PC-3 (cell line): ENCODE results near the gene BHLHA15. TPM values are rescaled to one million over a fixed set of nuclear protein-coding genes. Genes with fewer than 3 reads are reported as not detected.

Experiments
- ATAC-seq: fragments of 200-7000 bp; cut with Tn5 transposase; 2 replicates; pipeline ENCODE4 v1.9.1; 2020; ENCODE audit warnings: mild to moderate bottlenecking, moderate library complexity
- BruUV-seq: library from RNA; stranded (reverse); fragments of 400-500 nt; replicated peaks from 2 replicates; lab custom pipeline; 2021; lab: Mats Ljungman, UMichigan
- CTCF ChIA-PET: fragments of 300-600 bp; sonication (Branson Sonifier 250); formaldehyde crosslinking; loops from one replicate; lab custom pipeline; 2022; ENCODE audit warnings: antibody characterized with exemption; lab: Charles Lee
- POLR2A ChIA-PET: fragments of 300-600 bp; sonication (Branson Sonifier 250); formaldehyde crosslinking; loops from one replicate; lab custom pipeline; 2022; ENCODE audit warnings: antibody characterized with exemption; ENCODE audit not compliant: unreplicated experiment; lab: Charles Lee
- DNase-seq: peaks from one replicate; pipeline ENCODE4 v3.0.0-alpha.2; 2015
- H2AFZ ChIP-seq: fragments of 300-600 bp; sonication (generic); 2 replicates; pipeline ENCODE4 v1.6.0; 2016; ENCODE audit warnings: antibody characterized with exemption, low read length
- H3F3A ChIP-seq: fragments of 300-600 bp; sonication (generic); one replicate; pipeline ENCODE4 v1.6.0; 2017; ENCODE audit warnings: antibody characterized with exemption, low read length, control low read depth, mild to moderate bottlenecking; ENCODE audit not compliant: unreplicated experiment
- H3K27ac ChIP-seq: fragments of 300-600 bp; sonication (generic); 2 replicates; pipeline ENCODE4 v1.5.1; 2016; ENCODE audit warnings: mild to moderate bottlenecking, low read length
- H3K27me3 ChIP-seq: fragments of 300-600 bp; sonication (generic); 2 replicates; pipeline ENCODE4 v1.6.1; 2016; ENCODE audit warnings: low read length, mixed read lengths
- H3K36me3 ChIP-seq: fragments of 300-600 bp; sonication (generic); 2 replicates; pipeline ENCODE4 v1.6.1; 2016; ENCODE audit warnings: low read depth, mixed run types, low read length, mixed read lengths
- H3K4me1 ChIP-seq: fragments of 300-600 bp; sonication (generic); 2 replicates; pipeline ENCODE4 v1.5.1; 2016; ENCODE audit warnings: low read length; ENCODE audit not compliant: insufficient read depth
- H3K4me2 ChIP-seq: fragments of 300-600 bp; sonication (generic); 2 replicates; pipeline ENCODE4 v1.6.0; 2016; ENCODE audit warnings: low read length
- H3K4me3 ChIP-seq: fragments of 300-600 bp; sonication (generic); 2 replicates; pipeline ENCODE4 v1.5.1; 2016; ENCODE audit warnings: mild to moderate bottlenecking, low read length, mixed read lengths
- H3K79me2 ChIP-seq: fragments of 300-600 bp; sonication (generic); 2 replicates; pipeline ENCODE4 v1.6.1; 2017; ENCODE audit warnings: low read length, mixed read lengths
- H3K9ac ChIP-seq: fragments of 300-600 bp; sonication (generic); 2 replicates; pipeline ENCODE4 v1.6.0; 2016; ENCODE audit warnings: mild to moderate bottlenecking, low read length
- H3K9me2 ChIP-seq: fragments of 300-600 bp; sonication (generic); replicated peaks from 2 replicates; pipeline ENCODE4 v1.6.1; 2016; ENCODE audit warnings: mixed run types, low read length, mixed read lengths
- H3K9me3 ChIP-seq: fragments of 300-600 bp; sonication (generic); 2 replicates; pipeline ENCODE4 v1.6.1; 2016; ENCODE audit warnings: low read length, mixed read lengths
- H4K20me1 ChIP-seq: fragments of 300-600 bp; sonication (generic); 2 replicates; pipeline ENCODE4 v1.6.1; 2016; ENCODE audit warnings: low read length, mixed read lengths
- EZH2 ChIP-seq: fragments of 300-600 bp; sonication (generic); IDR thresholded peaks from one replicate; pipeline ENCODE4 v1.6.1; 2017; ENCODE audit warnings: antibody characterized with exemption, mild to moderate bottlenecking, low read length; ENCODE audit not compliant: unreplicated experiment
- EZH2phosphoT487 ChIP-seq: fragments of 300-600 bp; sonication (generic); IDR thresholded peaks from 2 replicates; pipeline ENCODE4 v1.6.1; 2018; ENCODE audit warnings: mild to moderate bottlenecking, antibody characterized with exemption, low read length, borderline replicate concordance
- intact Hi-C: fragments of 100-400 bp; cut with micrococcal nuclease; formaldehyde crosslinking; loops from 2 replicates; pipeline ENCODE4 v1.9.0; 2023
- total RNA-seq: library from RNA; depleted of rRNA; stranded (reverse); fragments of >200 nt; gene quantifications from 2 replicates; pipeline ENCODE4 v1.2.3, GENCODE V29; 2014
- TF ChIP-seq, protein P1 (sequence below): fragments of 300-600 bp; sonication (generic); conservative IDR thresholded peaks from 2 replicates; pipeline ENCODE4 v1.5.1; 2017; ENCODE audit warnings: antibody characterized with exemption, low read depth, mild to moderate bottlenecking, low read length

The BHLHA15 gene
- total RNA-seq, 1 experiment from 2014 or later: 12.0 TPM

DNA sequence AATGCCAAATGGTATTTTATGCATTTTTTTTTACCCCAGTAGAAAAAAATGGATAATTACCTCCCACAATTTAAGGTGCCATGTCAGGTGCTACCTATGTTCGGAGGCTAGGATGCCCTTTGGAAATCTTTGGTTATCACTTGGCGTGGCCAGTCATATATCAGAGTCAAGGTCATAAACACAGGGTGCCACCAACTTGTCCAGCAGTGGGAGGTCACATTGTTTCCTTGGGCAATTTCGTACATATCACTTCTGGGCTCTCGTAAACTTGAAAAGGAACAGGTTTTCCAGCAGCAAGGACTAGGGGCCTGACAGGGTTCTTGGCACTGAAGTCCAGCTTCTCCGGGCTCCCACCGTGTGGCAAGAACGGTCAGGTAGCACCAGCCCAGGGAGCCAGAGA, 48.0 kb upstream of the BHLHA15 start:
- DNase-seq: peak; percentile 18
- no peaks in the 10 kb centered on the region for H4K20me1 ChIP-seq
- POLR2A ChIA-PET: no interaction called here
- no peak overlapping the region; the same call in 1 of the 2 replicates for H2AFZ ChIP-seq
- no peaks in the 10 kb centered on the region for H3K9me2 ChIP-seq
- no peaks in the 10 kb centered on the region for H3K36me3 ChIP-seq
- CTCF ChIA-PET: interaction anchor here (1.2 to 5.8 kb wide), 2 partner anchors 44 to 141 kb away, joined by 4 to 72 read pairs; no protein-coding TSS in a partner anchor
- BruUV-seq: TSS peak; percentile 46
- intact Hi-C loops: loop anchor here (5.0 to 10.0 kb wide), 2 partner anchors 191 to 318 kb away; no protein-coding TSS in a partner anchor
- H3K4me3 ChIP-seq: peak overlapping the region; percentile 52
- peaks cover 22% of the 10 kb centered on the region for H3K4me1 ChIP-seq
- no peak for ATAC-seq
- H3K9me3 ChIP-seq: no peaks in the 10 kb centered on the region
- peaks cover 6% of the 10 kb centered on the region; the same call in 1 of the 2 replicates for H3K79me2 ChIP-seq
- TF ChIP-seq EZH2: no peak
- TF ChIP-seq, protein P1, sequence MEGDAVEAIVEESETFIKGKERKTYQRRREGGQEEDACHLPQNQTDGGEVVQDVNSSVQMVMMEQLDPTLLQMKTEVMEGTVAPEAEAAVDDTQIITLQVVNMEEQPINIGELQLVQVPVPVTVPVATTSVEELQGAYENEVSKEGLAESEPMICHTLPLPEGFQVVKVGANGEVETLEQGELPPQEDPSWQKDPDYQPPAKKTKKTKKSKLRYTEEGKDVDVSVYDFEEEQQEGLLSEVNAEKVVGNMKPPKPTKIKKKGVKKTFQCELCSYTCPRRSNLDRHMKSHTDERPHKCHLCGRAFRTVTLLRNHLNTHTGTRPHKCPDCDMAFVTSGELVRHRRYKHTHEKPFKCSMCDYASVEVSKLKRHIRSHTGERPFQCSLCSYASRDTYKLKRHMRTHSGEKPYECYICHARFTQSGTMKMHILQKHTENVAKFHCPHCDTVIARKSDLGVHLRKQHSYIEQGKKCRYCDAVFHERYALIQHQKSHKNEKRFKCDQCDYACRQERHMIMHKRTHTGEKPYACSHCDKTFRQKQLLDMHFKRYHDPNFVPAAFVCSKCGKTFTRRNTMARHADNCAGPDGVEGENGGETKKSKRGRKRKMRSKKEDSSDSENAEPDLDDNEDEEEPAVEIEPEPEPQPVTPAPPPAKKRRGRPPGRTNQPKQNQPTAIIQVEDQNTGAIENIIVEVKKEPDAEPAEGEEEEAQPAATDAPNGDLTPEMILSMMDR: no peak
- no peak for TF ChIP-seq EZH2phosphoT487
- no peaks in the 10 kb centered on the region for H3F3A ChIP-seq
- H3K27ac ChIP-seq: peak overlapping the region; percentile 92
- no peaks in the 10 kb centered on the region for H3K27me3 ChIP-seq
- H3K9ac ChIP-seq: peak overlapping the region; percentile 62
- H3K4me2 ChIP-seq: peak overlapping the region; percentile 82

DNA sequence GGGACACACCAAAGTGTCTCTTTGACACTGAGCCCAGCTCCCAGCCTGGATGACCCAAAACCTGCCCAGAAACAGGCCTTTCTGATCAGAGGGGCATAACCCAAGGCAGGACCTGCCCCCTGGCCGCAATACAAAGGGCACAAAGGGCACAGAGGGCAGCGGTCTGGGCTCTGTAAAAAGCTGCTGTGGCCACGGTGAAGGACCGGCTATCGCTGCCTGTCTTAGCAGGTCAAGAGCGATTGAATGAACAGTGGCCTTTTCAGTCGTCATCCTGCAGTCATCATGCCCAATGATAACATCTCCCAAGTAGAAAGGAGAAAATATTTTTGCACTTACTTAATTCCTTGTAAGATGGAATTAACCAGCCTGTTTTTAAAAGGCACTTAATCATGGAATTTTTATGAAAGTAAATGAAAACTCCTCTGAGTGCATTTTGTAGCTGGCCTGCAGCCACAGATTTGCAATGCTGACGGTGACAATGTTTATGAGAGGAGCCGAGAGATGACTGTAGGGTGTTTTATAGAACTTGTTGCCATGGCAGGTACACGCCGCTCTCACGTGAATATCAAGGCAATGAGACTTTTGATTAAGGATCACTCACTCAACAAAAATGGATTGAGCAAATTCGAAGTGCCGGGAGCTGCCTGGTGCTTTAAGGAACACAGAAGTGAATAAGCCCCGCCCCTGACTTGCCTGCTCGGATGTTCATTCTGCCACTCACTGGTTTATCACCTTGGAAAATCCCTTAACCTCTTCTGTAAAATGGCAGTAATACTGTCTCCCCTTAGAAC, 47.3 kb upstream of the BHLHA15 start:
- peak; percentile 83 for DNase-seq
- Histone ChIP-seq H3K9me2 (no peaks in the 10 kb centered on the region), H3K4me3 (peak overlapping the region; percentile 52), H3K9me3 (no peaks in the 10 kb centered on the region), H3K27me3 (no peaks in the 10 kb centered on the region), H3K36me3 (no peaks in the 10 kb centered on the region), H2AFZ (no peak overlapping the region; the same call in 1 of the 2 replicates), H3K27ac (peak overlapping the region; percentile 92), H4K20me1 (no peaks in the 10 kb centered on the region), H3F3A (no peaks in the 10 kb centered on the region), H3K4me1 (peaks cover 22% of the 10 kb centered on the region), H3K4me2 (peak overlapping the region; percentile 82), H3K79me2 (peaks cover 6% of the 10 kb centered on the region; the same call in 1 of the 2 replicates), H3K9ac (peak overlapping the region; percentile 62)
- BruUV-seq: no TSS peak
- POLR2A ChIA-PET: interaction anchor here (0.5 kb wide), 1 partner anchor 147 kb away, joined by 3 read pairs; no protein-coding TSS in a partner anchor
- CTCF ChIA-PET: interaction anchor here (0.6 to 5.8 kb wide), 4 partner anchors 44 to 174 kb away, joined by 3 to 72 read pairs (median 6); no protein-coding TSS in a partner anchor
- ATAC-seq: peak; percentile 72
- TF ChIP-seq, protein P1: no peak
- no peak for TF ChIP-seq EZH2phosphoT487
- TF ChIP-seq EZH2: no peak
- intact Hi-C loops: loop anchor here (1.0 to 10.0 kb wide), 4 partner anchors 31 to 319 kb away; no protein-coding TSS in a partner anchor
